Uterus (tissue), 4 donors: ENCODE results near the gene SOX10. TPM values are rescaled to one million over a fixed set of nuclear protein-coding genes. Genes with fewer than 3 reads are reported as not detected.

Source experiments
- DNase-seq, 2 donors: peaks; one replicate each; pipeline ENCODE4 v3.0.0-alpha.2; 2019 to 2020
- H3K27ac ChIP-seq, 2 donors: fragments of 200-600 bp; sonication (generic); 1 replicate in 1 of 2; 2 replicates in 1 of 2; pipeline ENCODE4 v1.5.1; 2016 to 2018
- H3K27me3 ChIP-seq, 2 donors: fragments of 200-600 bp; sonication (generic); one replicate each; pipeline ENCODE4 v1.5.1; 2018 to 2019; ENCODE audit warnings: control low read depth in 1 of 2
- H3K36me3 ChIP-seq, 2 donors: fragments of 200-600 bp; sonication (generic); one replicate each; pipeline ENCODE4 v1.5.1; 2019; ENCODE audit warnings: control low read depth in 1 of 2
- H3K4me1 ChIP-seq, 2 donors: fragments of 200-600 bp; sonication (generic); one replicate each; pipeline ENCODE4 v1.5.1; 2018 to 2019; ENCODE audit warnings: control low read depth in 1 of 2
- H3K4me3 ChIP-seq, 2 donors: fragments of 200-600 bp; sonication (generic); 1 replicate in 1 of 2; 2 replicates in 1 of 2; pipeline ENCODE4 v1.5.1; 2018 to 2019; ENCODE audit warnings: mild to moderate bottlenecking in 1 of 2
- H3K9me3 ChIP-seq, 2 donors: fragments of 200-600 bp; sonication (generic); one replicate each; pipeline ENCODE4 v1.5.1; 2019; ENCODE audit warnings: control low read depth in 1 of 2
- POLR2A ChIP-seq, 2 donors: fragments of 450-650 bp; IDR thresholded peaks; one replicate each; pipeline ENCODE4 v1.6.1; 2016; ENCODE audit warnings: antibody characterized with exemption in 2 of 2, mild to moderate bottlenecking in 1 of 2, moderate library complexity in 1 of 2
- intact Hi-C: fragments of 100-400 bp; cut with DNase I; formaldehyde crosslinking; loops from one replicate; pipeline ENCODE4 v1.15.1; 2023; ENCODE audit warnings: low total_unique reads
- total RNA-seq, 4 donors: library from RNA; depleted of rRNA in 3 of 4; stranded (reverse); fragments of >200 nt in 3 of 4; gene quantifications; one replicate each; pipeline versions ENCODE4 v1.1.0 to v1.2.4, GENCODE V29; 2014 to 2023
- TF ChIP-seq, protein P1 (sequence below), 4 experiments: fragments of 200-600 bp in 2 of 4; fragments of 450-650 bp in 2 of 4; sonication (generic) in 2 of 4; IDR thresholded peaks; one replicate each; pipeline ENCODE4 v1.5.1; 2016 to 2019; ENCODE audit warnings: antibody characterized with exemption in 4 of 4, mild to moderate bottlenecking in 2 of 4, moderate library complexity in 1 of 4
- donor health status: DM: yes; HTN: yes; CAD: no.

Gene SOX10
- total RNA-seq, 4 donors from 2014 or later, result 2.3 to 3.8 TPM; not detected in 2

DNA sequence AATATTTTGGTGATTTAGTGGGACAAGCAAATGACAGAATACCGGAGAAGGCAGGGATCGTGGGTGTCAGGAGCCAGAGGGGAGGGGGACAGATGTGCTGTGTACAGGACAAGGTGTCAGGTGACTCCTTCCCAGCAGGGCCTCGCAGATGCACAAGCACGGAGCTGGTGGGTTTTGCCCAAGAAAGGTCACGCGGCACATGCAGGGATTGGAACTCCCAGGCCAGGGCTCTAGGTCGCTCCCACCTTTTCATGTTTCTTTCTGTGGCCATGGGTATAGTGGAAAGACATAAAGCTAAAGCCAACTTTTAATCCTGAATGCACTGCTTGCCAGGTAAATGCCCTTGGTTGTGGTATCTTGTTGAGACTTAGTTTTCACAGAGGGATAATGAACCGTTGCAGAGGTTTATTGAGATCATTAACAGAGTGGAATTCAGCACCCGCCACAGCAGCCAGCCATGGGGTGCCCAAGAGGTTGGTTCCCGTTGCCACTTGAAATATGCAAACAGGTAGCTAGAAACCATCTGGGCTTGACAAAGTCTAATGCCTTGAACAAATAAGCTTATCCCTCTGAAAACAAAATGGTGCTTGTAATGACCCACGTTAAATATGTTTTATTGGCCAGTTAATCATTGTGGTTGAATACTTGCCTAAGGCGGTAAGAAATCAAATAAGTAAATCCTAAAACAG lies 41.1 kb downstream of the SOX10 start:
- Histone ChIP-seq H3K36me3 (no peaks in the 10 kb centered on the region), H3K4me3 (no peak overlapping the region), H3K27ac (no peak overlapping the region), H3K9me3 (no peaks in the 10 kb centered on the region), H3K27me3 (no peaks in the 10 kb centered on the region), H3K4me1 (no peaks in the 10 kb centered on the region)
- no peak for DNase-seq
- intact Hi-C loops, result no loop called here
- no peak for TF ChIP-seq POLR2A (IDR thresholded peaks at IDR 0.05)
- TF ChIP-seq, protein P1, sequence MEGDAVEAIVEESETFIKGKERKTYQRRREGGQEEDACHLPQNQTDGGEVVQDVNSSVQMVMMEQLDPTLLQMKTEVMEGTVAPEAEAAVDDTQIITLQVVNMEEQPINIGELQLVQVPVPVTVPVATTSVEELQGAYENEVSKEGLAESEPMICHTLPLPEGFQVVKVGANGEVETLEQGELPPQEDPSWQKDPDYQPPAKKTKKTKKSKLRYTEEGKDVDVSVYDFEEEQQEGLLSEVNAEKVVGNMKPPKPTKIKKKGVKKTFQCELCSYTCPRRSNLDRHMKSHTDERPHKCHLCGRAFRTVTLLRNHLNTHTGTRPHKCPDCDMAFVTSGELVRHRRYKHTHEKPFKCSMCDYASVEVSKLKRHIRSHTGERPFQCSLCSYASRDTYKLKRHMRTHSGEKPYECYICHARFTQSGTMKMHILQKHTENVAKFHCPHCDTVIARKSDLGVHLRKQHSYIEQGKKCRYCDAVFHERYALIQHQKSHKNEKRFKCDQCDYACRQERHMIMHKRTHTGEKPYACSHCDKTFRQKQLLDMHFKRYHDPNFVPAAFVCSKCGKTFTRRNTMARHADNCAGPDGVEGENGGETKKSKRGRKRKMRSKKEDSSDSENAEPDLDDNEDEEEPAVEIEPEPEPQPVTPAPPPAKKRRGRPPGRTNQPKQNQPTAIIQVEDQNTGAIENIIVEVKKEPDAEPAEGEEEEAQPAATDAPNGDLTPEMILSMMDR (IDR thresholded peaks at IDR 0.05), result no peak

DNA sequence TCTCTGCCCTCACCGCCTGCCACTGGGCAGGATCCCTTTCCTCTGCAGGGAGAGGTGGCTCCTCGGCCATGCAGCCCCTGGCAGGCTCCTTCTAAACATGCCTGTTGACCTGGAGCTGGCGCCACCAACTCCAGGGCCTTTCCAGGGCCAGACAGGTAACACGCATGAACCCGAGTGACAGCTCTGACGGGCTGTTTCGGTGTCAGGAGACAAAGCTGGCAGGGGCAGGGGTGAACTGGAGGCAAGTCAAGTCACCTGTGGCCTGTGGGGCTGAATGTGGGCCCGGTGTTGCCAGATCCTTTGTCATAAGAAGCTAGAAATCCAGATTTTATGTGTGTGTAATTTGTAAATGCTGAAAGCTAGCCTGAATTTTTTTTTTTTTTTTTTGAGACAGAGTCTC lies 42.2 kb downstream of the SOX10 start:
- intact Hi-C loops, result no loop called here
- Histone ChIP-seq H3K27me3 (no peaks in the 10 kb centered on the region), H3K9me3 (no peaks in the 10 kb centered on the region), H3K36me3 (no peaks in the 10 kb centered on the region), H3K4me1 (no peaks in the 10 kb centered on the region), H3K4me3 (no peak overlapping the region), H3K27ac (no peak overlapping the region)
- TF ChIP-seq, protein P1 (IDR thresholded peaks at IDR 0.05), result no peak
- TF ChIP-seq POLR2A (IDR thresholded peaks at IDR 0.05), result no peak
- DNase-seq, result no peak

DNA sequence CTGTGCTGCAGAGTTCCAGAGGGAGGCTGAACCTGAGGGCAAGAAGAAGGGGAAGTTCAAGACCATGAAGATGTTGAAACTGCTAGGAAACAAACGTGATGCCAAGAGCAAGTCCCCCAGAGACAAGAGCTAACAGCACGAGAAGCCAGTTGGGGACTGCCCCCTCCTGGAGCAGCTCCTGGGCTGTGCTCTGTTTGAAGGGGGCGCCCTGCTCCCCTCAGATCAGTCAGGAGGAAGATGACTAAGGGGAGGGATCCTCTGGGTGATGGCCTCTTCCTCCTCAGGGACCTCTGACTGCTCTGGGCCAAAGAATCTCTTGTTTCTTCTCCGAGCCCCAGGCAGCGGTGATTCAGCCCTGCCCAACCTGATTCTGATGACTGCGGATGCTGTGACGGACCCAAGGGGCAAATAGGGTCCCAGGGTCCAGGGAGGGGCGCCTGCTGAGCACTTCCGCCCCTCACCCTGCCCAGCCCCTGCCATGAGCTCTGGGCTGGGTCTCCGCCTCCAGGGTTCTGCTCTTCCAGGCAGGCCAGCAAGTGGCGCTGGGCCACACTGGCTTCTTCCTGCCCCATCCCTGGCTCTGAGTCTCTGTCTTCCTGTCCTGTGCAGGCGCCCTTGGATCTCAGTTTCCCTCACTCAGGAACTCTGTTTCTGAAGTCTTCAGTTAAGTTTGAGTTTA lies 43.5 kb downstream of the SOX10 start:
- Histone ChIP-seq H3K27me3 (no peaks in the 10 kb centered on the region), H3K4me3 (no peak overlapping the region), H3K27ac (no peak overlapping the region), H3K4me1 (no peaks in the 10 kb centered on the region), H3K9me3 (no peaks in the 10 kb centered on the region), H3K36me3 (no peaks in the 10 kb centered on the region)
- intact Hi-C loops, result no loop called here
- TF ChIP-seq, protein P1 (IDR thresholded peaks at IDR 0.05), result no peak
- TF ChIP-seq POLR2A (IDR thresholded peaks at IDR 0.05), result no peak
- no peak for DNase-seq

DNA sequence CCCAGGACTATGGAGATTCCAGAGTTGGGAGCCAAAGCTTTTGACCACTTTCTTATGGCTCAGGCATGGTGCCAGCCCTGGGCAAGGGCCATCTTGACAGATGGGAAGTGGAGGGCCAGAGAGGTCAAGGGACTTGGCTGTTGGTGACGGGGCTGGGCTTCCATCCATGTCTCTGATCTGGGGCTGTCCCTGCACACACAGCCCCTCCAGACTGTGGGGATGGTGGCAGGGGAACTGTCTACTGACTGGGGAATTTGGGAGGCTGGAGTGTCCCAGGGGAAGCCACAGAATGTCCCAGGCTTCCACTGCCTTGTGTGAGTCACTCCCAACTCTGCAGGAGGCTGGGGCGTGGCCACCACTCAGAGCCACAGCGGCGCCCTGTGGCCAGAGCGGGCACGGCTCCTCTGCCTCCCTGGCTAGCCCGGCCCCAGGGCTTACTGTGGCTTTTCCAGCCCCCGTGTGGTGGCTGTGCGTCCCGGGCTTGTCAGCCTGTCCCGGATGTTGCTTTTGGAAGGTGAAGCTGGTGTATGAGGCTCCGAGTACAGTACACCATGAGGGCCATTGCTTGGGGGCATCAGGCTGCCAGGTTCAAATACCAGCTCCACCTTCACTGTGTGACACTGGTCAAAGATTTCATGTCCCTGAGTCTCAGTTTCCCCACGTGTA lies 50.5 kb downstream of the SOX10 start:
- intact Hi-C loops, result loop anchor here (5.0 kb wide), 1 partner anchor 37 kb away; no protein-coding TSS in a partner anchor
- no peak overlapping the region for H3K4me3 ChIP-seq
- peak overlapping the region; percentile 60 to 68 for H3K27ac ChIP-seq
- peak; percentile 86 to 90 for DNase-seq
- no peaks in the 10 kb centered on the region for H3K9me3 ChIP-seq
- H3K4me1 ChIP-seq, result peaks cover 0 to 11% of the 10 kb centered on the region in 2 donors
- no peak for TF ChIP-seq POLR2A (IDR thresholded peaks at IDR 0.05)
- TF ChIP-seq, protein P1 (IDR thresholded peaks at IDR 0.05), result peak; percentile 97 to 99 (median 98)
- no peaks in the 10 kb centered on the region for H3K36me3 ChIP-seq
- H3K27me3 ChIP-seq, result no peaks in the 10 kb centered on the region
